GM18526 (cell line): ENCODE results near the gene PLPPR4.

Experiments
- POLR2A ChIP-seq: IDR thresholded peaks from 3 replicates; pipeline ENCODE4 v1.6.1; 2011; ENCODE audit not compliant: insufficient read length; ENCODE audit errors: extremely low read depth

The PLPPR4 gene

GRCh38 chr1:99326215-99326949 is 62.1 kb downstream of the PLPPR4 start:
- TF ChIP-seq POLR2A = no peak

- TF ChIP-seq POLR2A = no peak
These were observed 63.1 kb downstream of the PLPPR4 start for GRCh38 chr1:99327357-99327756.

DNA sequence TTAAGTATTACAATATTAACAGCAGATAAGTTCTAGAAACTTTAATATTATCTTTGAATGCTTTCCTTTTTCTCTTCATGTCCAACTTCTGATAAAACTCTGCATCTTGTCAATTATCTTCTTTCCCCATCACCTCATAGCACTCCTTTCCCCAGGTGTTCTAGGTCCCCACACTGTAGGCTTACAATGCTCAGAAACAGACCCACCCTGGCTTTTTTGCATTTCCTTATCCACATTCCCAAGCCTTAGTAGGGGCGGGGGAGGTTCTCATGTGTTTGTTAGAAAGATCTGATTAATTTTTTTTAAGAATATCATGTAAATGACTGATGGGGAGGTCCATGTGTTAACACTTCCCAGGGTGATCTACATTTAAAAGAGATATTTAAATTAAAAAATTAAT is 63.9 kb downstream of the PLPPR4 start:
- TF ChIP-seq POLR2A = no peak

GRCh38 chr1:99331083-99331482 is 66.8 kb downstream of the PLPPR4 start:
- no peak for TF ChIP-seq POLR2A

GRCh38 chr1:99331636-99332035 is 67.3 kb downstream of the PLPPR4 start:
- TF ChIP-seq POLR2A = no peak

DNA sequence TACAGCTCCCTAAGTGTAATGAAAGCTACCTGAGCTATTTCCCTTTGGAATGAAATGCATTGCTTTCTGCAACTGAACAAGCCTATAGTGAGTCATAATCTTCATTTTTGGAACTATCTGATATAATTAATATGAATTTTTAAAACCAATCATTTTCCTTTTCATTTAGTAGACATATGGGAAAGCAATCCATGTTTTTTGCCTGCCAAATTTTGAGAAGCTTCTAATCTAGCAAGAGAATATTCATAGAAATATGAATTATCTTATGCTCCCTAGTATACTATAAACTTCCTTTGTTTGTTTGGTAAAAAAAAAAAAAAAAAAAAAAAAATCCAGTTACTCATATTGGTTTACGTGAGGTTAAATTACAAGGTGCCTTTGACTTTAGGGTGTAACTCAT is 68.3 kb downstream of the PLPPR4 start:
- no peak for TF ChIP-seq POLR2A

GRCh38 chr1:99334991-99335390 is 70.7 kb downstream of the PLPPR4 start:
- TF ChIP-seq POLR2A = no peak

DNA sequence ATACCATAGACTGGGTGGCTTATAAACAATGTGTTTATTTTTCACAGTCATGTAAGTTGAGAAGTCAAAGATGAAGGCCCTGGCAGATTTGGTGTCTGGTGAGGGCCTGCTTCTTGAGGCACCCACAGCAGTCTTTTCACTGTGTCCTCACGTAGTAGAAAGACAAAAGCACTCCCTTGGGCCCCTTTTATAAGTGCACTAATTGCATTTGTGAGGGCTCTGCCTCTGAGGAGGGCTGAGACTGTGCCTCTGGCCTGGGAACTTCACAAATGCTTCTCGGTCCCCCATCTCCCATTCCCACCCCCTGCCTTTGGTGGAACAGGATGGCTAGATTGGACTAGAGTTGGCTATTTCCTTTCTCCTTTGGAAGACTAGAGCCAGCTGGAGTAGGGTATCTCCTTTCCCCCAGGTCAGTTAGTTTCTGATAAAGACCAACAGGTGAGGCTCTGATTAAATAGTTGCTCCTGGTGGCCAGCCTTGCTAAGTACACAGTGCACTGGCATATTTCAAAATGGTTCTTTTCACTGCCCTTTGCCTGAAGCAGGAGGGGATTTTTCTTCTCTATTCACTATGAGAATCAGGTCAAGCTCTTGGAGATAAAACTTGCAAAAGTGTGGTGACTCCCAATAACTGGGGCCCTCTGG is 82.9 kb downstream of the PLPPR4 start:
- TF ChIP-seq POLR2A = no peak

DNA sequence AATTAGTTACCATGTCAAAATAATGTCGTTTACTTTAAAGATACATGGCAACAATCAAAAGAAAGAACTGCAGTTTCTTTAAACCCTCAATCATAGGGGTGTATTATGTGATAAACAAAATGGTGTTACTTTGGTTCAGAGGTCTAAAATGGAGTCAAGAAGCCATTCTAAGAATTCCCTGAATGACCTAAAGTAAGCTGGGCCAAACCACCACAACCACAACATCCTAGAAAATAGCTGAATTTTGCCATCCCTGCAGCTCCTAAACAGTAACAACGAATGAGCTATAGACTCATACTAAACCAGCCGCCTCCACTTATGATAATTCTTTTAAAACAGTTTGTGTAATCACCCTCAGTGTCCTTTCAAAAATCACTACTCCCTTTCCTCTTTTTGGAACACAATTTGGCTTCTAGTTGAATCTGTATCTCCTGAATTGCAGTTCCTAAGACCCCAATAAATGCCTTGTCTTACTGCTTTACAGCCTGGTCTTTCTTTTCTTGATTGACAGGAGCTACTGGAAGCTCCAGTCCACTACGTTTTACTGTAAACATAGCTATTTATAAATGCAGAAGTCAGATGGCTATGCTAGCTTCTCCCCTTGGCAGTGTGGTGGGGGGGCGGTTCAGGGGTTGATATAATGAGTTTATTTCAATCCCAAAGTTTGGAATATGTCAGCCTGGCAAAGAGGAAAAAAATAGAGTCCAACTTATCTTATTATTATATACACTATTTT is 84.3 kb downstream of the PLPPR4 start:
- no peak for TF ChIP-seq POLR2A

GRCh38 chr1:99352821-99353220 is 88.5 kb downstream of the PLPPR4 start:
- no peak for TF ChIP-seq POLR2A

DNA sequence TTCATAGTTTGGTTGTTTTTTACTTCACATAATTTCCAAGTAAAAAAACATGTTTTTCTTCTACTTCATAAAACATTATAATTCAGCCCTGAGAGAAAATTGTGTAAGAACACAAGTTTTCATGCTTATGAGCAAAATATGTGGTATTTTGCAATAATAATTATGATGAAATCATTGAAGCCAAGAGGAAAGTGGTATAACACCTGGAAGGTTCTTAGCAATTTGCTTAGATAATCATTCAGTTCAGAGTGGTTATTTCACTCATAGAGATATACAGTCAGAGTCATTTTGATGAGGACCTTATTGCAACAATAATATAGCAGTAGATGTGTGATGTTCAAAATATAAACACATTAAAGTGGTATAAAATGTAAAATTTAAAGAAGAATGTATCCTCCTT is 94.5 kb downstream of the PLPPR4 start:
- no peak for TF ChIP-seq POLR2A
